H1 (cell line): ENCODE data around the gene RFPL1.

ENCODE experiments used
- EZH2 ChIP-seq: fragments of 200-600 bp; sonication (generic); IDR thresholded peaks from 2 replicates; pipeline ENCODE4 v1.7.1; 2012; ENCODE audit warnings: low read depth, mild to moderate bottlenecking, moderate library complexity, low read length, inconsistent platforms; ENCODE audit not compliant: severe bottlenecking
- NRF1 ChIP-seq: IDR thresholded peaks from 2 replicates; pipeline ENCODE4 v1.6.1; 2011; ENCODE audit warnings: mild to moderate bottlenecking, low read depth, low read length, improper control_type of control experiment
- POLR2A ChIP-seq, 2 experiments: IDR thresholded peaks; 1 replicate in 1 of 2; 2 replicates in 1 of 2; pipeline ENCODE4 v1.6.1; 2011; ENCODE audit warnings: low read depth in 2 of 2, low read length in 2 of 2, mild to moderate bottlenecking in 2 of 2; ENCODE audit errors: control extremely low read depth in 1 of 2
- TF ChIP-seq, protein P1 (sequence below), 3 experiments: IDR thresholded peaks; 1 replicate in 2 of 3; 2 replicates in 1 of 3; pipeline versions ENCODE4 v1.5.1 to v1.6.1; 2011; ENCODE audit warnings: low read length in 3 of 3, mild to moderate bottlenecking in 3 of 3, inconsistent platforms in 2 of 3, low read depth in 1 of 3, moderate library complexity in 1 of 3; ENCODE audit not compliant: insufficient read depth in 1 of 3; ENCODE audit errors: control extremely low read depth in 1 of 3

DNA sequence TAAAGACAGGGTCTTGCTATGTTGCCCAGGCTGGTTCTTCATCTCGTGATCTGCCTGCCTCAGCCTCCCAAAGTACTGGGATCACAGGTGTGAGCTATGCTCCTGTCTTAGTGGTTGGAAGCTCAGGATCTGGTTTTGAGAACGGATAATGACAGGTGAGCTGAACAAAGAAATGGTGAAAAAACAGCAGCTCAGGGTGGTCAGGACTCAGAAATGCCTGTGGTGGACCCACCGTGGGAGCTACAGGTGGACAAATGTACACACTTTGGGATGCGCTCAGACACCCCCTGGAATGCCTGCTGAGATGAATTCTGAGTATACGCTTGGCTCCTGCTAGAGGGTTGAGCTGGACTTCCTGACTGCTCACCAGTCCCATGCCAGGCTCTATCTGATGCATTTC lies 9.5 kb downstream of the RFPL1 start:
- no peak for TF ChIP-seq EZH2
- TF ChIP-seq NRF1, result no peak
- TF ChIP-seq, protein P1, sequence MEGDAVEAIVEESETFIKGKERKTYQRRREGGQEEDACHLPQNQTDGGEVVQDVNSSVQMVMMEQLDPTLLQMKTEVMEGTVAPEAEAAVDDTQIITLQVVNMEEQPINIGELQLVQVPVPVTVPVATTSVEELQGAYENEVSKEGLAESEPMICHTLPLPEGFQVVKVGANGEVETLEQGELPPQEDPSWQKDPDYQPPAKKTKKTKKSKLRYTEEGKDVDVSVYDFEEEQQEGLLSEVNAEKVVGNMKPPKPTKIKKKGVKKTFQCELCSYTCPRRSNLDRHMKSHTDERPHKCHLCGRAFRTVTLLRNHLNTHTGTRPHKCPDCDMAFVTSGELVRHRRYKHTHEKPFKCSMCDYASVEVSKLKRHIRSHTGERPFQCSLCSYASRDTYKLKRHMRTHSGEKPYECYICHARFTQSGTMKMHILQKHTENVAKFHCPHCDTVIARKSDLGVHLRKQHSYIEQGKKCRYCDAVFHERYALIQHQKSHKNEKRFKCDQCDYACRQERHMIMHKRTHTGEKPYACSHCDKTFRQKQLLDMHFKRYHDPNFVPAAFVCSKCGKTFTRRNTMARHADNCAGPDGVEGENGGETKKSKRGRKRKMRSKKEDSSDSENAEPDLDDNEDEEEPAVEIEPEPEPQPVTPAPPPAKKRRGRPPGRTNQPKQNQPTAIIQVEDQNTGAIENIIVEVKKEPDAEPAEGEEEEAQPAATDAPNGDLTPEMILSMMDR (IDR thresholded peaks at IDR 0.05; ENCODE audit: control extremely low read depth in 1 of 3, insufficient read depth in 1 of 3, low read depth in 1 of 3, low read length in 3 of 3), result no peak
- no peak for TF ChIP-seq POLR2A (IDR thresholded peaks at IDR 0.05; ENCODE audit: control extremely low read depth in 1 of 2, low read depth in 2 of 2, low read length in 2 of 2)
